NCI-H82 treated with DMSO at 0.1 percent for 48 hours (cell line): ENCODE measurements around the gene CXorf65.

Source experiments
- DNase-seq: peaks from one replicate; lab custom pipeline; 2025; ENCODE audit not compliant: unreplicated experiment; lab: John Stamatoyannopoulos, UW

CXorf65 gene

DNA sequence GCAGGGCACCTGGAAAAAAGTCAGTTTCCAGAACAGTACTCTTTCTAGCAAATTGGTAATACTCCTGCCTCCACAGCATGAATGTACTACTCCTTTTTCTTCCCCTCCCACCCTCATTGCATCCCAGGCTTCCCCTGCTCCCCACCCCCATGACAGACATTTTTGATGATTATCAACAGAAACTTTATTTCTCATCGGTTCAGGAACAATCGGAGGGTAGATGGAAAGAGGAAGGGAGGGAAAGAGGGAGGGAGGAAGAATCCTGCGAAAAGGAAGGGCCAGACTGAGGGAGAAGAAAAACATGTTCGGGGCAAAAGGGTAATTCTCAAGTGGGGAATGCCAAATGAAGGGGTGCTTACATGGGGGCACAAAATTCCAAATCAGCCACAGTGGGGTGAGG, 705 bp upstream of the CXorf65 start:
- DNase-seq, result no peak

DNA sequence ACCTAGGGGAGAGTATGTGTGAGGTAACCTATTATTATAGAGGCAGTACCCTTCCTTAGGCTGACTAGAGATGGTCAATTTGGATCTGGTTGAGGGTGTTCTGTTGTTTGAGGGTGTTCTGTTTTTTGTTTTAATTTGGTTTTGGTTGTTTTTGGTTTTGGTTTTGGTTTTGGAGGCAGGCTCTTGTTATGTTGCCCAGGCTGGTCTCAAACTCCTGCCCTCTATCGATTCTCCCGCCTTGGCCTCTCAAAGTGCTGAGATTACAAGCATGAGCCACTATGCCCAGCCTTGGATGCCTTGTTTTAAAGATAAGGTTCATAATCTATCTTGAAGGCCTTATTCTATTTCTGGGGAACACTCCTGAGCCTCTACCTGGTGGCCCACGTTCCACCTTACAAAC, 912 bp downstream of the CXorf65 start:
- no peak for DNase-seq

GRCh38 chrX:71103110-71103983, 3.2 kb downstream of the CXorf65 start:
- DNase-seq, result peak; percentile 85

DNA sequence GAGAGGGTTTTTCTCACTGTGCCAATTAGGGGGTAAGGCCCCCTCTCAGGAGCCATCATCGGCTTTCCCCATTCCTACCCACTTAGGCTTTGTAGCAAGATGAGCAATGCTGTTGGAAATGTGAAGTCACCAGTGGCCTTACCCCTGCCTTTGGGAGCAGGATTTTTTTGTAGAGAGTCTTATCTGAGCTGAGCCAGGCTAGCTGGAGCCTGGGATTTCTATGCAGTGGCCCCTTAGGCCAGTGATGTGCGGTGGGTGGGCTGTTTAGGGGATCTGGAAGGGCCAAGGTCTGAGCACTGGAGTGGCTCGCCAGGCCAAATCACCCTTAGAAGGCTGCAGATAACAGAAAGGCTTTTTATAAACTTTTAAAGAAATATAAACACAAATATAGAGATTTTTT, 4.2 kb downstream of the CXorf65 start:
- DNase-seq, result no peak

- DNase-seq, result no peak
Observed at GRCh38 chrX:71100581-71101505, 5.7 kb downstream of the CXorf65 start.

DNA sequence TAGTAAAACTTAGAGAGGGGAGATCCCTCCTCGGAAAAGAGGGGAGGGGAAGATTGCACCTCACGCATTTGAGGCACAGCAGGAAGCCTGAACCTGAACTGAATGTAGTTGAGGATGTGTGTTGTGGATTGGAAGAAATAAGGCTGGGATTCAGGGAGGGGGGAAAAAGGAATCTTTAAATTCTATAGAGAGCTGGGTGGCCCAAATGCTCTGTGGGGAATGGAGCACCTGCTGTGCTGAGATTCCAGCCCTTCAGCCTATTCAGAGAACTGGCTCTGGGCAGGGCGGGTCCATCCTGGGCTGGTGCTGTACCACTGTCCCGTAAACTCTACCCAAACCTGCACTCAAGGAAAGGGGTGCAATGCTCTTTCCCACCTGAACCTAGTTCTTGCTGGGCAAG, 6.8 kb downstream of the CXorf65 start:
- no peak for DNase-seq

DNA sequence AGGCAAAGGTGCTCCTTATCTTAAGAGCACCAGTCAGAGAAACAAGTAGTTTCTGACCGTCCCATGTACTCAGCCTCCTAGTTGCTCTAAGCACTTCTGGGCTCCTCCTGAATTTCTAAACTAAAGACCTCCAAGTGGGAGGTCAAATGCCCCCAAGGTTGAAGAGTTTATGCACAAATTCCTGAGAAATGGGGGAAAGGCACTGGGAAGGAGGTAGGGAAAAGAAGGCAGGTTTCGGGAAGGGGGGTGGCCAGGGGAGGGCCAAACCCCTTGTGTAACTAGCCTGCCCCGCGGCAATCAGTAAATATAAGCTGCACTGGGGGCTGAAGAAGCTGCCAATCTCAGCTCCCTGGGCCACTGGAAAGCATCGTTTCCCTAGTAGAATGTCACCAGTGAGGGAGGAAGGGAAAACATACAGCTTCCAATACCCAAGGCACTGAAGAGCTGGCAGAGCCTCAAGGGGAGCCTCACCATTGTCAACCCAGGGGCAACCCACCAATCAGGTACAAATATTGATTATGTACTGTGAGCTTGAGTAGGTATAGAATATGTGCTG, 7.5 kb downstream of the CXorf65 start:
- DNase-seq, result no peak

- DNase-seq, result peak; percentile 59
Observed at GRCh38 chrX:71098302-71098701, 8.2 kb downstream of the CXorf65 start.

GRCh38 chrX:71096760-71097032, 9.8 kb downstream of the CXorf65 start:
- DNase-seq, result no peak

GRCh38 chrX:71095981-71096759, 10.4 kb downstream of the CXorf65 start:
- DNase-seq, result peak; percentile 62

- peak; percentile 70 for DNase-seq
Observed at GRCh38 chrX:71095555-71095980, 11.0 kb downstream of the CXorf65 start, which contains the start of gene FOXO4. Gene FOXO4 (plus strand): TSS chrX:71095851. CDS start chrX:71096529, 678 bp downstream.

- no peak for DNase-seq
Observed at GRCh38 chrX:71095033-71095432, 11.5 kb downstream of the CXorf65 start.

DNA sequence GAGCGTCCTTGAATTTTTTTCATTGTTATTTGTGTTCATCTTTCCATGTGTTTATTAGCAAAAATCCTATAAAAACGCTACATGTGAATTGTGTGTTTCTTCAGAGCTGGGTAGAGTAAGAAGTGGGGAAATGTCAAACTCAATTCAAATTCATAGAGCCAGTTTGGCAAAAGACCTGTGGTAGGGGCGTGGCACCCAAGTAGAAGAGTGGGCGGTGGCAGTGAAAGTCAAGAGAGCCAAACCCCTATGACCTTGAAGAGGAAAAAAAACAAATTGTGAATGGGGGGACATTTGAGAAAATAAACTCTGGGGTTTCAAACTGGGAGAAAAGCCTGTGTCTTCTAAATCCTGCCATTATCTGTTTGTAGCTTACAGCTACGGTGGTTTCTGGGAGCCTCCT, 15.3 kb downstream of the CXorf65 start:
- DNase-seq, result no peak

- DNase-seq, result no peak
Observed at GRCh38 chrX:71085900-71086299, 20.6 kb downstream of the CXorf65 start.

GRCh38 chrX:71082822-71083221, 23.7 kb downstream of the CXorf65 start:
- no peak for DNase-seq

- DNase-seq, result no peak
Observed at GRCh38 chrX:71082124-71082647, 24.4 kb downstream of the CXorf65 start.

DNA sequence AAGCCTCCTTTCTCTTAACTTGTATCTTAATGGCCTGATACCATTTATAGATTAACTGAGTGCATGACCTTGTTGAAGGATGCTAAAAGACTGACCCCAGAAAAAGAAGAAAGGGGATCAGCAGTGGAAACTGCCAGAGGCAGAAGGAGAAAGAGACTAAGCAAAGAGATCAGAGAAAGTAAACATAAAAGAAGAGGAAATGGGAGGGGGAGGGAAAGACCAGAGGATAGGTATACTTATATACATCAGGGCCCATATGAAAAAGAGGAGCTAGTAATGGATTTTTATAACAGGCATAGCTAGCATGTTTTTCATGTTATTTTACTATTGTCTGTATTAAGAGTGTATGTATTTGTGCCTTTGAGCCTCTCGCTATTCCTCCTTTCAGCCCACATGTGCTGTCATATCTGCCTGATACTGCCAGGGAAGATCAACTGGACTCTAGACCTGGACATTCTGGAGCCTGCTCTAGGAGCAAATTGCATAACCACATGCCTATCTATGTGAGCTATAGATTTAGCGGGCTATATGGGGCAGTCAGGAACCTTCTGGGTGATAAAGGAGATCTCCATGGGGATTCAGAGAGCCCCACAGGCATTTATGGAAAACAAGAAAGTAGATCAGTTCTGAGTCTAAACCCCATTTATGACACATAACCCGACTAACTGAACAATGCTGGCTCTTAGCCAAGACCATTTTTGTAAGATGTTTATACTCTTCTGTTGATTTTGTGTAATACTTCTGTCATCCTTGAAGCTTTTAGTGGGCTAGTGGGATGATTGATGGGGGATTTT, 25.0 kb downstream of the CXorf65 start:
- DNase-seq, result no peak

- DNase-seq, result no peak
Observed at GRCh38 chrX:71070531-71070930, 36.0 kb downstream of the CXorf65 start.

GRCh38 chrX:71068044-71068918, 38.3 kb downstream of the CXorf65 start, which contains the start of gene SNX12:
Gene SNX12 (minus strand): TSS chrX:71068334. CDS start chrX:71068306, 28 bp downstream.
- peak; percentile 88 for DNase-seq
